Gastroesophageal sphincter (tissue), 2 donors: ENCODE results near the gene ELK1.

Experiments
- POLR2A ChIP-seq, 2 donors: fragments of 450-650 bp; IDR thresholded peaks; one replicate each; pipeline ENCODE4 v1.6.1; 2017; ENCODE audit warnings: antibody characterized with exemption in 2 of 2, mild to moderate bottlenecking in 2 of 2, moderate library complexity in 1 of 2
- POLR2AphosphoS5 ChIP-seq: sonication (generic); formaldehyde crosslinking; IDR thresholded peaks from one replicate; pipeline ENCODE4 v1.6.1; 2017; ENCODE audit warnings: antibody characterized with exemption

GRCh38 chrX:47605024-47605423, 45.3 kb downstream of the ELK1 start:
- no peak for TF ChIP-seq POLR2A (IDR thresholded peaks at IDR 0.05)
- no peak for TF ChIP-seq POLR2AphosphoS5
